Thyroid gland (tissue), 4 donors: Measurements from ENCODE around the gene SH3GL1.

Experiments
- POLR2A ChIP-seq, 2 donors: fragments of 450-650 bp; IDR thresholded peaks; one replicate each; pipeline ENCODE4 v1.6.1; 2017; ENCODE audit warnings: antibody characterized with exemption in 2 of 2, mild to moderate bottlenecking in 2 of 2, moderate library complexity in 1 of 2
- TF ChIP-seq, protein P1 (sequence below), 6 experiments: fragments of 200-600 bp in 3 of 6; fragments of 450-650 bp in 3 of 6; sonication (generic) in 3 of 6; IDR thresholded peaks; one replicate each; pipeline ENCODE4 v1.5.1; 2016 to 2019; ENCODE audit warnings: antibody characterized with exemption in 6 of 6, mild to moderate bottlenecking in 2 of 6, inconsistent platforms in 1 of 6, moderate library complexity in 1 of 6

- TF ChIP-seq, protein P1, sequence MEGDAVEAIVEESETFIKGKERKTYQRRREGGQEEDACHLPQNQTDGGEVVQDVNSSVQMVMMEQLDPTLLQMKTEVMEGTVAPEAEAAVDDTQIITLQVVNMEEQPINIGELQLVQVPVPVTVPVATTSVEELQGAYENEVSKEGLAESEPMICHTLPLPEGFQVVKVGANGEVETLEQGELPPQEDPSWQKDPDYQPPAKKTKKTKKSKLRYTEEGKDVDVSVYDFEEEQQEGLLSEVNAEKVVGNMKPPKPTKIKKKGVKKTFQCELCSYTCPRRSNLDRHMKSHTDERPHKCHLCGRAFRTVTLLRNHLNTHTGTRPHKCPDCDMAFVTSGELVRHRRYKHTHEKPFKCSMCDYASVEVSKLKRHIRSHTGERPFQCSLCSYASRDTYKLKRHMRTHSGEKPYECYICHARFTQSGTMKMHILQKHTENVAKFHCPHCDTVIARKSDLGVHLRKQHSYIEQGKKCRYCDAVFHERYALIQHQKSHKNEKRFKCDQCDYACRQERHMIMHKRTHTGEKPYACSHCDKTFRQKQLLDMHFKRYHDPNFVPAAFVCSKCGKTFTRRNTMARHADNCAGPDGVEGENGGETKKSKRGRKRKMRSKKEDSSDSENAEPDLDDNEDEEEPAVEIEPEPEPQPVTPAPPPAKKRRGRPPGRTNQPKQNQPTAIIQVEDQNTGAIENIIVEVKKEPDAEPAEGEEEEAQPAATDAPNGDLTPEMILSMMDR (IDR thresholded peaks at IDR 0.05) = no peak
- no peak for TF ChIP-seq POLR2A (IDR thresholded peaks at IDR 0.05)
These were observed 25.7 kb downstream of the SH3GL1 start for GRCh38 chr19:4374498-4375163.
